Subcutaneous adipose tissue (tissue), 4 donors: ENCODE results near the gene IL22RA1. TPM values are rescaled to one million over a fixed set of nuclear protein-coding genes. Genes with fewer than 3 reads are reported as not detected.

Experiments used
- CTCF ChIP-seq: fragments of 450-650 bp; IDR thresholded peaks from one replicate; pipeline ENCODE4 v1.5.1; 2016; ENCODE audit warnings: low read depth, mild to moderate bottlenecking, control low read depth, antibody characterized with exemption, moderate library complexity
- total RNA-seq, 4 donors: library from RNA; depleted of rRNA; stranded (reverse); fragments of >200 nt; gene quantifications; one replicate each; pipeline ENCODE4 v1.1.0, GENCODE V29; 2016

The IL22RA1 gene, protein sequence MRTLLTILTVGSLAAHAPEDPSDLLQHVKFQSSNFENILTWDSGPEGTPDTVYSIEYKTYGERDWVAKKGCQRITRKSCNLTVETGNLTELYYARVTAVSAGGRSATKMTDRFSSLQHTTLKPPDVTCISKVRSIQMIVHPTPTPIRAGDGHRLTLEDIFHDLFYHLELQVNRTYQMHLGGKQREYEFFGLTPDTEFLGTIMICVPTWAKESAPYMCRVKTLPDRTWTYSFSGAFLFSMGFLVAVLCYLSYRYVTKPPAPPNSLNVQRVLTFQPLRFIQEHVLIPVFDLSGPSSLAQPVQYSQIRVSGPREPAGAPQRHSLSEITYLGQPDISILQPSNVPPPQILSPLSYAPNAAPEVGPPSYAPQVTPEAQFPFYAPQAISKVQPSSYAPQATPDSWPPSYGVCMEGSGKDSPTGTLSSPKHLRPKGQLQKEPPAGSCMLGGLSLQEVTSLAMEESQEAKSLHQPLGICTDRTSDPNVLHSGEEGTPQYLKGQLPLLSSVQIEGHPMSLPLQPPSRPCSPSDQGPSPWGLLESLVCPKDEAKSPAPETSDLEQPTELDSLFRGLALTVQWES
- total RNA-seq, result under 1 TPM in 1 of 4 donors, not detected in 3; 0.19 TPM

GRCh38 chr1:24142546-24143534 is at the start of gene IL22RA1:
Gene IL22RA1, minus strand, starts transcription at chr1:24143140. Its CDS starts 58 bp downstream, at chr1:24143082.
- TF ChIP-seq CTCF, result no peak

- TF ChIP-seq CTCF, result no peak
These were observed 48.9 kb upstream of the IL22RA1 start for GRCh38 chr1:24191860-24192259.

- TF ChIP-seq CTCF, result no peak
These were observed 48.1 kb upstream of the IL22RA1 start for GRCh38 chr1:24190983-24191461.

GRCh38 chr1:24189528-24189927 is 46.6 kb upstream of the IL22RA1 start:
- no peak for TF ChIP-seq CTCF

- no peak for TF ChIP-seq CTCF
These were observed 44.3 kb upstream of the IL22RA1 start, which contains the start of gene IFNLR1 for GRCh38 chr1:24186993-24187790. Gene IFNLR1, minus strand, starts transcription at chr1:24187289. Its CDS starts 41 bp downstream, at chr1:24187248.

- TF ChIP-seq CTCF, result no peak
These were observed 43.7 kb upstream of the IL22RA1 start for GRCh38 chr1:24186711-24186992.
